GM18505 (cell line): Measurements from ENCODE around the gene EBPL.

Experiments used
- ATAC-seq: cut with Tn5 transposase; IDR thresholded peaks from one replicate; pipeline ENCODE4 v1.9.1; 2021; ENCODE audit not compliant: unreplicated experiment
- POLR2A ChIP-seq: IDR thresholded peaks from 4 replicates; pipeline ENCODE4 v1.6.1; 2011; ENCODE audit warnings: borderline replicate concordance; ENCODE audit not compliant: insufficient read depth, insufficient read length; ENCODE audit errors: extremely low read depth

EBPL gene

DNA sequence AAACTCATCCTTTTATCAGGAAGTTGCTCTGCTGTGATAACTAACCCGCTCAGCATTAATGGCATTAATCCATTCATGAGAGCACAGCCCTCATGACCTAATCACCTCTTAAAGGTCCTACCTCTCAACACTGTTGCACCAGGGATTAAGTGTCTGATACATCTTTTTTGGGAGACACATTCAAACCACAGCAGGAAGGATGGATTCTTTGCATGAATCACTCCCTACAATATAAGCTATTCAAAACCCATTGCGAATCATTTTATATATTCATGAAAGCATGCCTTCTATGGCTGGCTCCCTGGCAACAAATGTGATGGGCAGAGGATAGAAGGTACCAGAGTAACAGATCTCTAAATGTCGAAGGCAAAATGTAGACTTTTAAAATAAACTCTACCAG lies 35.4 kb downstream of the EBPL start:
- TF ChIP-seq POLR2A = no peak

DNA sequence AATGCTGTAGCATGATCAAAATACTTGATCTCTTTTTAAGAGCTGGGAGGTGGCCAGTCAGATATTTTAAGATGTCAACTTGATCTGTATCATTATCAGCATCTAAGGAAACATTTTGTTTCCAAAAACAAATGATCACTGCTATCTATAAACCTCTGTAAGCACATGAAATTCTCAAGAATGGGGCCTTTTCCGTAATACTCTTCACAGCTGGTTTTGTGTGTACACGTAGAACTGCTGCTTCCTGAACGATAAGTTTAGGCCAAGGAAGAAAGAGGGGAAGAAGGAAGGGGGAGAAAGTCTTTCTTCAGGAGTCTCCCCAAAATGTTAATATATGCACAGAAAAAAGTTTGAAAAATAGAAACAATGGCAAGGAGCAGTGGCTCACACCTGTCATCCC lies 37.3 kb downstream of the EBPL start:
- no peak for ATAC-seq
- TF ChIP-seq POLR2A = no peak

More for the DNA sequence above, 35.4 kb downstream of the EBPL start:
- ATAC-seq = no peak

DNA sequence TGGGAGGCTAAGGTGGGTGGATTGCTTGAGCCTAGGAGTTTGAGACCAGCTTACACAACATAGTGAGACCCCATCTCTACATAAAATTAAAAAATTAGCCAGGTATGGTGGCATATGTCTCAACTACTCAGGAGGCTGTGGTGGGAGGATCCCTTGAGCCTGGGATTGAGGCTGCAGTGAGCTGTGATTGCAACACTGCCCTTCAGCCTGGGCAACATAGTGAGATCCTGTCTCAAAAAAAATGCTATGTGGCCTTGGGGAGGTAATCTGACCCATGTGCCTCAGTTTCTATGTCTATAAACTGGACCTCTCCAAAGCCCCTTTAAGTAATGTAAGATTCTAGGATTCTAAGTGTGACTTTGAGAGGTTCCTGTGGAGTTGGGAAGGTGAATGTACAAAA lies 37.8 kb downstream of the EBPL start:
- ATAC-seq = no peak
- TF ChIP-seq POLR2A = no peak

DNA sequence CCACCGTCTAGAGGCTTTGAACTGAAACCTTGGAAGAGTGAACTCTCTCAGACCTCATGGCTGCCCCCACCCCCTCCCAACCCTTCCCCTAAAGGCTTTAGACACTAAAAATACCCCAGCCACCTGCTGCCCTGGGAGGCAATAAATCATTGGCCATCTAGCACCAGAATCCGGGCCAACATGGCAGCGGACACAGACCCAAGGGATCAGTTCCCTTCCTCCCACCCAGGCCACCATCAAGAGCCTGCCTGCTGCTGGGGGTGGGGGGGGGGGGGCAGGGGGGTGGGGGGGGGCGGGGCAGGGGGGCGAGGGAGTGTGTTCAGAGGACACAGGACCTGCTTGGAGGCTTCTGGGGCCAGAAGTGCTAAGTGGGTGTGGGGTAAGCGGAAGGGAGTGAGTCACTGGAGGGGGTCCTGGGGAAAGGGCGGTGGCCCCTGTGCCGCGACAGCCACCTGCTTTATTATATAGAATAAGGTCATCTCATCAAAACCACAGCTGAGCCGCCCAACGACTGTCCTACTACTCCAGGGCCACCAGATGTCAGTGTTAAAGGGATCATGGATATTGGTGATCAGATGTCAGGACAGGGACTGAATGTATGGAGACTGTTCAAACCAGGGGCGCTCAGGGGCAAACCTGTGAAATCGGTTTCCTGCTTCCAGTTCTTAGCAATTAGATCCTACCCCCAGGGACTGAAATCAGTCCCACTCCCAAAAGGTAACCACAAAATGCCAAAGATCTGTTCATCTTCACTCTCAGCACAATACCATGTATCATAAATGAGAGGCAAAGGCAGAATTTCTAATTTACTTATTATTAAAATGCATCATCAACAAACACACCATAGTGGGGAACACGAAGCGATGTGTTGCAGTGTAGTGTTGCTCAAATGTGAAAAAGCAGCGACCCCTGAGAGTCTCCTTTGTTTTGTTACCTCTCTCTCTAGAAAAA lies 38.7 kb downstream of the EBPL start:
- ATAC-seq = no peak
- no peak for TF ChIP-seq POLR2A

DNA sequence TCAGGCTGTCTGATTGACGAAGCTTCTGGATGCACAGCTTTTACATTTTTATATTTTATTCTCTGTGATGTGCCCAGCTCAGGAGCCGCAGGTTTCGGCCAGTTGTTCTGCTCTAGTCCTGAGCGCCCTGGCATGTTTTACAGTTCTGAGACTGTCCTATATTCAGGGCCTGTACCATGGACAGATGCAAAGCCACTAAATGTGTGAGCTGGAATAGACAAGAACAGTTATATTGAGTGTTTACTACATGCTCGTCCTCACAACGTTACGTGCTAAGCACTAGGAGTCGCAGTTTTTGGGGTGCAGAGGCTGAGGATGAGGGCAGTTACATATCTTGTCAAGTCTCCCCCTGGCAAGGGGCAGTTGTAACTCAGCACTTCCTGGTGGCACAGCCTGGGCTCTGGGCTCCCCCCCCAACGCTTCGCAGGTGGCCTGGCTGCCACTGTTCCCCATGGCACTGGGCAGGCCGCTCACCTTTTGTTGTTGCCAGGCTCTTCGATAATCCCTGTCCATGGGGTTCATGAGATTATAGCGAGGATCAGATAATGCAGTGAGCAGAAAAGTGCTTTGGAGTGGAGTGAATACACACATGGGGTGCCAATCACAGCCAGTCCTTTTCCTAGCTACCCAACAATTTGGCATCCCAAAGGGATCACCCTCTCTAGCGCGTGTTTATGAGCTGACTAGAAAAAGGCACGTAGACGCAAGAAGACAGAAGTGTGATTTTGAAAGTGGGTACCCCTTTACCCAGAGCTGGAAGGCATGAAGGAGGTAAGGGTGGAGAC lies 39.5 kb downstream of the EBPL start:
- no peak for TF ChIP-seq POLR2A
- ATAC-seq = no peak

DNA sequence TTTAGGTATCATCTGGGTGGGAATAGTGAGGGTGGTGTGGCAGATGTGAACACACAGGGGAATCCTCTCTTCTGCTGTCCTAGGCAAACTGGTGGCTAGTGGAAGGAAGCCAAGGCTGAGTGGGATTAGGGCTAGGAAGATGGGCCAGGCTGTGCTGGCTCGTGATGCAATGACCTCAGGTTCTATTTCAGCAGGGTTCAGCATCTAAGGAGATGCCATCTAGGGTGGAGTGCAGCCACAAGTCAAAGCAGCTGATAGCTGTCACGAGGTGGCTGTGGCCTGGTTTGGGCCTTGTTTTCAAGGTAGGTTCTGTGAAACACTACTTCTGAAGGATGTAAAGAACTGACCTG lies 41.3 kb downstream of the EBPL start:
- no peak for TF ChIP-seq POLR2A
- ATAC-seq = no peak

DNA sequence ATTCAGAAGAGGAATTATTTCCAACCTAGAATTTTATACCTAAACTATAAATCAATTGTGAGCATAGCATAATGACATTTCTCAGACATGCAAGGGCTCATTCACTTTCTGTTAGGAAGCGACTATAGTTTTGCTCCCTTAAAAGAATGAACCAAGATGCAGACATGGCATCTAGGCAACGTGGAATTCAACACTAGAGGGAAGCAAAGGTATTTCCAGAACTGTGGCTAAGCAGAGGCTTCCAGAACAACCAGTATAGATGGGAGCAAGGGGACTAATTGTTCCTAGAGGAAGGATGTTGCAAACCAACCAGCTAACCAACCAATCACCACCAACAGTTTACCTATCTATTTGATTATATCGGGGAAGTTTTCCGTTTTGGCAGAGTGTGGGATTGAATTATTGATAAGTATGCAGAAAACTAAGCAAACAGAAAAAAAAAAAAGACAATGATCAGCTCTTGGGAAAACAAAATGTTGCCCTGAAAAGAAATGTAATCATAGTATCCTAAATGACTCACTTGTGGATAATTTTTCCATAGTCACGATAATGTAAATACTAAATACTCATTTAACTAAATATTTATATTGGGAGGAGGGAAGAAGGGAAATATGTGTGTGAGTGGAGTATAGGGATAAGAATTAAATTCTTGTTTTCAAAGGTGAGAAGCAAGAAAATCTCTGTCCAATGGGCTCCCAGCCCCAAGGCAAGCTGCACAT lies 41.9 kb downstream of the EBPL start:
- no peak for ATAC-seq
- TF ChIP-seq POLR2A = no peak

DNA sequence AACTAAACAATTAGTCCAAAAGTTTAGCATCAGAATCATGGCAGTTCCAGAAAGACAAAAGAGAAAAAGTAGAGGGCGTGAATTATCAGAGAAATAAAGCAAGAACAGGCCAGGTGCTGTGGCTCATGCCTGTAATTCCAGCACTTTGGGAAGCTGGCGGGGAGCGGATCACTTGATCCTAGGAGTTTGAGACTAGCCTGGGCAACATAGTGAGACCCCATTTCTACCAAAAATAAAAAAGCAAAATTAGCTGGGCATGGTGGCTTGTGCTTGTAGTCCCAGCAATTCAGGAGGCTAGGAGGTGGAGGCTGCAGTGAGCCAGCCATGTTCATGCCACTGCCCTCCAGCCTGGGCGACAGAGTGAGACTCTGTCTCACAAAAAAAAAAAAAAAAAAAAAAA lies 44.6 kb downstream of the EBPL start:
- ATAC-seq = no peak
- TF ChIP-seq POLR2A = no peak

DNA sequence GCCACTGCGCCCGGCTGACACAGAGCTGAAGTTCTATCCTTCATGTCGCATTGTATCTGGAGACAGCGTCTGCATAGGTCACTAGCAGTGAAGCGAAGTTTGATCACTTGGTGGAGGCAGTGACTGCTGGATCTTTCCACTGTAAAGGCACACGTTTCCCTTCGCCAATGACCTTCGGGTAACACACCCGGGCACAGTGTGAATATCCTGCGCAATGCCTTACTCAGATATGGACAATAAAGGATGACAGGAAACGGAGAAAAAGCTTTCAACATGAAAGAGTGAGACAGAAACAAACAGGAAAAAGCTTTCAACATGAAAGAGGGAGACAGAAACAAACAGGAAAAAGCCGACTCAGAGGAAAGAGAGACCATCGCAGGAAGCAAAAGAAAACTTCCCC lies 45.8 kb downstream of the EBPL start:
- no peak for ATAC-seq
- no peak for TF ChIP-seq POLR2A

DNA sequence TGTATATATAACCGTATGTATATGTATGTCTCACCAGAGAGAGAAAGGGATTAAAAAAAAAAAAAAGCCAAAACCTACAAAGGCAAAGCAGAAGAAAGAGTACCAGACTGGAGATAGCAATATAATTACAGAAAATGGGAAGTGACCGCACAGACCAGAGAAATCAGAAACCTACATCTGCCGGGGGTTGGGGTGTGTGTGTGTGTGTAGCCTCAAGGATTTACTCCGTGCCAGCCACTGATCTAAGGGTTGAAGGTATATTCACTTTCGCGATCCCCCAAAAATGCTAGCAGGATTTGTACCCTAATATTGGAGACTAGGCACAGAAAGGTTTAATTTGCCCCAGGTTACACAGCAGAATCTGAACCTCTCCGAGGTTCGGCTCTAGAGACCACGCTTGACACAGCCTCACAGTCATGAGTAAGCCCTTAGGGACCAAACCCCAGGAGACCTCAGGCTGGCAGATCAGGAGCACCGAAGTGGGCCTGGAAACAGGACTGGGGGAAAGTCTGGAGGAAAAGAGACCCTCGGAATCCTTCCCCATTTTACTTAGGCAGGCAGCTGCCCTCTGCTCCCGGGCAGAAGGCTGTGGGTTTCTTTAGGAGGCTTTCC lies 48.1 kb downstream of the EBPL start:
- ATAC-seq = no peak

DNA sequence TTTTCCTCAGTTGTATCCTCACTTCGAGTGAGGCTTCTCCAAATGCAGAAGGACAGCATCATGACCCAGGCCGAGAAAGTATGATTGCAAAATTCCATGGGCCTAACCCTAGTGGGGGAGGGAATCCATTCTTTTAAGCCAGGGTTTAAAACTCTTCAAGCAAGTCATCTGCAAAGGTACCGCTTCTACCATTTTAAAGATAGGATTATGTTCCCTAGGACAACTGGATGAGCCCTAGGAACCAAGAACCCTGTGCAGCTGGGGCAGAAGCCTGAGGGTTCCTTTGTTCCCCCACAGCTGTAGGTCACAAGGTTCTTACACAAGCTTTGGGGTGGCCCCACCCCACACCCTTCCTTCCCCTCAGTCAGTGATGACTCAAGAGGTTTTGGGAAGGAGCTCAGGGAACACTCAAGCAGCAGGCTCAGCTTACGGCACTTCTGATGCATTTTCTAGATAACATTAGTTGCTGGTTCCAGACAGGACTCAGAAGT lies 49.4 kb downstream of the EBPL start:
- TF ChIP-seq POLR2A = no peak
- no peak for ATAC-seq

More for the DNA sequence above, 48.1 kb downstream of the EBPL start:
- no peak for TF ChIP-seq POLR2A

DNA sequence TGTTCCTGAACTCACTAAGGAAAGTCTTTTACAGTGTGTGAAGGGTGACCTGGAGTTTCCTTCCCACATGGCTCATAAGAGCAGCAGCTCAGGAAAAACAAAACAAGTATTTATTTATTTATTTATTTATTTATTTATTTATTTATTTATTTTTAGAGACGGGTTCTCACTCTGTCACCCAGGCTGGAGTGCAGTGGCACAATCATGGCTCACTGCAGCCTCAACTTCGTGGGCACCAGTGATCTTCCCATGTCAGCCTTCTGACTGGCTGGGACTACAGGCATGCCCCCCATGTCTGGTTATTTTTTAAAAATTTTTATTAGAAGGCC lies 52.6 kb downstream of the EBPL start:
- no peak for ATAC-seq
- no peak for TF ChIP-seq POLR2A

DNA sequence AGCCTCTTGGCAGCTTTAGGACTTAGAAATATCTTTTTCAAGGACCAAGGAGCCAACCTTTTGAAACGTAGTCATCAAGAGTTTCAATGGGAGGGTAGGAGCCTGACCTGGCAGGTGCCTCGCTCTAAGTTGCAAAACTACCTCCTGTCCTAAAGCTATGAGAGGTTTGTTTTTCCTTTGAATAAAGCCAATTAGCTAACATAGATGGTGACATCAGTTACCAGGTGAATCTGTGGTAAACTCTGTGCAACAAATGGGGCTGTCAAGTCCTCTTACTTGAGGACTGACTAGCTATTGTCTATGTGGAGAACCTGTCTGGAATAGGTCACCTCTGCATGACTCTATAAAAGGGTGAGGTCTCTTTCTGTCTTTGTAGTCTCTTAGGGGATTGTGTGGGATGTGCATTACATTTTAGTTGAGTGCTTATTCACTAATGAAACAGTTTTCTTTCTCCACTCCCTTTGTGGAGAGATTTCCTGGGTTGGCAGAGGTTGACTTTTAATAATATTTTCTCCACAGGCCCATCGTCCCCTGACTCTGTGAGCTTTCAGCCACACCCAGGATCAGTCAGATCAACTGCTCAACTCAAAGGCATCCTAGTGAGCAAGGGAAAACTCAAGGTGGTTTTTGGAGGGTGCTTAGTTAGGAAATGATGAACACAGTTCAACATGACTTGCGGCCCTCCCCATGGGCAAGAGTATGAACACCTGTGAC lies 53.1 kb downstream of the EBPL start:
- no peak for ATAC-seq
- TF ChIP-seq POLR2A = no peak

DNA sequence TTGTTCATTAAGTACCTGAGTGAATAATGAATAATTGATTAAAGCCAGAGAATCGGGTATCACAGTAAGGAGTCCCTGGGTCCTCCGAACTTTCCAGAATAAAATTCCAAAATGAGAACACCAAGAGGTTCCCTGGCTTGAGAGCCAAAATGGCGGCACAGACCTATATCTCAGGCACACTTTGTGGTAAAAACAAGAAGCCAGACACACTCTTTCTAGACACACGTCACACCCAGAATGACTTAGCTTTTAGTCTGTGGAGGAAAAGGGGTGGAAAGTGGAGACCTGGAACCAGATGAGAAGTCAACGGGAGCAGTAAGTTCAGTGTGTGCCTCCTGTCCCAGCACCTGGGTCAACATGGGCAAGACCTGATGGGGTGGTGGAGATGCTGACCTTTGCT lies 54.6 kb downstream of the EBPL start:
- TF ChIP-seq POLR2A = no peak
- no peak for ATAC-seq
